H54 (cell line): Measurements from ENCODE around the gene FKBP3.
"Not testable (repeated sequence)": the region's sequence is repeated elsewhere in the genome, so short reads cannot be mapped to it uniquely, and the experiment has no call there.

Experiments
- DNase-seq: peaks from one replicate; pipeline ENCODE4 v3.0.0; 2011; ENCODE audit warnings: low spot score, mixed read lengths; ENCODE audit not compliant: insufficient read length
- FAIRE-seq: peaks from 3 replicates; lab custom pipeline; 2011; peaks lifted over from hg19 to GRCh38; lab: Jason Lieb, UNC
- POLR2A ChIP-seq: IDR thresholded peaks from 2 replicates; pipeline ENCODE4 v1.6.1; 2011; ENCODE audit warnings: low read depth, mild to moderate bottlenecking, low read length

Gene FKBP3

GRCh38 chr14:45134051-45134958 lies at the start of gene FKBP3:
FKBP3 (minus strand) TSS chr14:45134481; CDS start chr14:45134456, 25 bp downstream.
- peak; percentile 65 for TF ChIP-seq POLR2A
- FAIRE-seq: peak; percentile 58
- DNase-seq: peak; percentile 79

GRCh38 chr14:45181806-45182205 lies 47.5 kb upstream of the FKBP3 start:
- FAIRE-seq (no peak), DNase-seq (no peak)
- TF ChIP-seq POLR2A: no peak

GRCh38 chr14:45181329-45181728 lies 47.0 kb upstream of the FKBP3 start:
- no peak for DNase-seq
- no peak for TF ChIP-seq POLR2A
- FAIRE-seq: no peak

- TF ChIP-seq POLR2A: no peak
- DNase-seq (no peak), FAIRE-seq (no peak)
Observed at GRCh38 chr14:45177076-45177475, 42.8 kb upstream of the FKBP3 start.

- no peak for FAIRE-seq
- DNase-seq: no peak
- no peak for TF ChIP-seq POLR2A
Observed at GRCh38 chr14:45169906-45170305, 35.6 kb upstream of the FKBP3 start.

GRCh38 chr14:45156067-45156466 lies 21.8 kb upstream of the FKBP3 start:
- DNase-seq (no peak), FAIRE-seq (no peak)
- TF ChIP-seq POLR2A: no peak

- TF ChIP-seq POLR2A: no peak
- FAIRE-seq (no peak), DNase-seq (no peak)
Observed at GRCh38 chr14:45150386-45150890, 16.2 kb upstream of the FKBP3 start.

GRCh38 chr14:45149602-45150001 lies 15.3 kb upstream of the FKBP3 start:
- TF ChIP-seq POLR2A: no peak
- FAIRE-seq (no peak), DNase-seq (no peak)

- no peak for TF ChIP-seq POLR2A
- no peak for FAIRE-seq
Observed at GRCh38 chr14:45145214-45145613, 10.9 kb upstream of the FKBP3 start.

GRCh38 chr14:45144658-45145057 lies 10.4 kb upstream of the FKBP3 start:
- no peak for TF ChIP-seq POLR2A
- FAIRE-seq (no peak), DNase-seq (no peak)

More at GRCh38 chr14:45145214-45145613, 10.9 kb upstream of the FKBP3 start:
- DNase-seq: no peak

GRCh38 chr14:45142083-45142482 lies 7.8 kb upstream of the FKBP3 start:
- not testable (repeated sequence) for DNase-seq, FAIRE-seq

- DNase-seq (no peak), FAIRE-seq (no peak)
- no peak for TF ChIP-seq POLR2A
Observed at GRCh38 chr14:45140661-45141187, 6.4 kb upstream of the FKBP3 start.

GRCh38 chr14:45136399-45136798 lies 2.1 kb upstream of the FKBP3 start:
- TF ChIP-seq POLR2A: no peak
- FAIRE-seq: no peak
- no peak for DNase-seq

- FAIRE-seq (peak; percentile 96), DNase-seq (peak; percentile 36)
- TF ChIP-seq POLR2A: peak; percentile 58
Observed at GRCh38 chr14:45135659-45136395, 1.5 kb upstream of the FKBP3 start, which contains the start of gene FANCM. FANCM (plus strand) TSS chr14:45135930; CDS start chr14:45136032, 102 bp downstream.
